HEK293T (cell line): ENCODE data around the gene LY9.

Experiments used
- ARNT ChIP-seq: fragments of 450-650 bp; IDR thresholded peaks from 2 replicates; pipeline ENCODE4 v1.6.1; 2017; ENCODE audit warnings: mild to moderate bottlenecking
- BHLHE40 ChIP-seq: fragments of 450-650 bp; IDR thresholded peaks from 2 replicates; pipeline ENCODE4 v1.6.1; 2016; ENCODE audit warnings: mild to moderate bottlenecking, moderate library complexity, borderline replicate concordance
- ELF4 ChIP-seq: fragments of 450-650 bp; IDR thresholded peaks from 2 replicates; pipeline ENCODE4 v1.6.1; 2017; ENCODE audit warnings: antibody characterized with exemption
- FOXA1 ChIP-seq: fragments of 450-650 bp; IDR thresholded peaks from 2 replicates; pipeline ENCODE4 v1.6.1; 2016; ENCODE audit warnings: mild to moderate bottlenecking
- FOXK2 ChIP-seq: fragments of 450-650 bp; IDR thresholded peaks from 2 replicates; pipeline ENCODE4 v1.6.1; 2016; ENCODE audit warnings: mild to moderate bottlenecking
- FOXM1 ChIP-seq: fragments of 450-650 bp; IDR thresholded peaks from 2 replicates; pipeline ENCODE4 v1.6.1; 2017; ENCODE audit warnings: mild to moderate bottlenecking, borderline replicate concordance
- HDGF ChIP-seq: fragments of 450-650 bp; IDR thresholded peaks from 2 replicates; pipeline ENCODE4 v1.6.1; 2017; ENCODE audit warnings: antibody characterized with exemption, borderline replicate concordance
- L3MBTL2 ChIP-seq: fragments of 450-650 bp; conservative IDR thresholded peaks from 2 replicates; pipeline ENCODE4 v1.6.1; 2016; ENCODE audit warnings: mild to moderate bottlenecking
- LEF1 ChIP-seq: fragments of 450-650 bp; IDR thresholded peaks from 2 replicates; pipeline ENCODE4 v1.6.1; 2017; ENCODE audit warnings: mild to moderate bottlenecking, borderline replicate concordance
- NFRKB ChIP-seq: fragments of 450-650 bp; IDR thresholded peaks from 2 replicates; pipeline ENCODE4 v1.6.1; 2016; ENCODE audit warnings: mild to moderate bottlenecking, moderate library complexity
- PKNOX1 ChIP-seq: fragments of 450-650 bp; IDR thresholded peaks from 2 replicates; pipeline ENCODE4 v1.6.1; 2016
- SP1 ChIP-seq: fragments of 450-650 bp; IDR thresholded peaks from 2 replicates; pipeline ENCODE4 v1.6.1; 2017
- SUZ12 ChIP-seq: fragments of 450-650 bp; IDR thresholded peaks from 2 replicates; pipeline ENCODE4 v1.6.1; 2016; ENCODE audit warnings: mild to moderate bottlenecking
- TARDBP ChIP-seq: fragments of 450-650 bp; IDR thresholded peaks from 2 replicates; pipeline ENCODE4 v1.6.1; 2016

GRCh38 chr1:160748878-160749269, 47.1 kb upstream of the LY9 start:
- no peak for TF ChIP-seq SP1
- no peak for TF ChIP-seq ELF4
- TF ChIP-seq LEF1, result no peak
- TF ChIP-seq L3MBTL2, result no peak
- TF ChIP-seq BHLHE40, result no peak
- no peak for TF ChIP-seq FOXA1
- TF ChIP-seq FOXM1, result no peak
- no peak for TF ChIP-seq PKNOX1
- TF ChIP-seq NFRKB, result no peak
- no peak for TF ChIP-seq SUZ12
- no peak for TF ChIP-seq FOXK2
- no peak for TF ChIP-seq TARDBP
- TF ChIP-seq HDGF, result no peak
- TF ChIP-seq ARNT, result no peak
